Fibroblast of villous mesenchyme (primary cell): ENCODE measurements around the gene OTOP1. TPM values are rescaled to one million over a fixed set of nuclear protein-coding genes. Genes with fewer than 3 reads are reported as not detected.
"Not testable (repeated sequence)": the region's sequence is repeated elsewhere in the genome, so short reads cannot be mapped to it uniquely, and the experiment has no call there.

ENCODE experiments used
- DNase-seq: peaks from one replicate; pipeline ENCODE4 v3.0.0-alpha.2; 2010; ENCODE audit warnings: low read depth
- H3K4me3 ChIP-seq: 2 replicates; pipeline ENCODE4 v1.5.1; 2011; ENCODE audit warnings: low read depth, mild to moderate bottlenecking, low read length
- CTCF ChIP-seq: IDR thresholded peaks from 2 replicates; pipeline ENCODE4 v1.5.1; 2012; ENCODE audit warnings: low read depth, mild to moderate bottlenecking, low read length; ENCODE audit not compliant: insufficient read depth
- total RNA-seq: library from RNA; depleted of rRNA; stranded (reverse); fragments of >200 nt; gene quantifications from 2 replicates; pipeline ENCODE4 v1.2.3, GENCODE V29; 2012

The OTOP1 gene
- total RNA-seq, 1 donor: not detected

- no peak for DNase-seq
- TF ChIP-seq CTCF: no peak
- no peak overlapping the region for H3K4me3 ChIP-seq
Measured at GRCh38 chr4:4268776-4269175, 42.0 kb upstream of the OTOP1 start.

- DNase-seq: no peak
- no peak overlapping the region for H3K4me3 ChIP-seq
- no peak for TF ChIP-seq CTCF
Measured at GRCh38 chr4:4267981-4268380, 41.3 kb upstream of the OTOP1 start.

- peak; percentile 51 for TF ChIP-seq CTCF
- peak; percentile 69 for DNase-seq
- H3K4me3 ChIP-seq: no peak overlapping the region
Measured at GRCh38 chr4:4260185-4260751, 33.5 kb upstream of the OTOP1 start.

GRCh38 chr4:4259484-4260100 is 32.9 kb upstream of the OTOP1 start:
- no peak for DNase-seq
- no peak for TF ChIP-seq CTCF
- no peak overlapping the region for H3K4me3 ChIP-seq

- DNase-seq, H3K4me3 ChIP-seq: not testable (repeated sequence)
Measured at GRCh38 chr4:4257705-4258104, 31.0 kb upstream of the OTOP1 start.

GRCh38 chr4:4256799-4257198 is 30.1 kb upstream of the OTOP1 start:
- DNase-seq: no peak
- no peak for TF ChIP-seq CTCF
- H3K4me3 ChIP-seq: no peak overlapping the region

- H3K4me3 ChIP-seq: no peak overlapping the region
- no peak for TF ChIP-seq CTCF
- no peak for DNase-seq
Measured at GRCh38 chr4:4254666-4255065, 27.9 kb upstream of the OTOP1 start.
